GM18867 (cell line): ENCODE results near the gene ITM2C.

Experiments used
- ATAC-seq: cut with Tn5 transposase; IDR thresholded peaks from one replicate; pipeline ENCODE4 v1.9.1; 2021; ENCODE audit warnings: mild to moderate bottlenecking, moderate library complexity; ENCODE audit not compliant: unreplicated experiment

Gene ITM2C

DNA sequence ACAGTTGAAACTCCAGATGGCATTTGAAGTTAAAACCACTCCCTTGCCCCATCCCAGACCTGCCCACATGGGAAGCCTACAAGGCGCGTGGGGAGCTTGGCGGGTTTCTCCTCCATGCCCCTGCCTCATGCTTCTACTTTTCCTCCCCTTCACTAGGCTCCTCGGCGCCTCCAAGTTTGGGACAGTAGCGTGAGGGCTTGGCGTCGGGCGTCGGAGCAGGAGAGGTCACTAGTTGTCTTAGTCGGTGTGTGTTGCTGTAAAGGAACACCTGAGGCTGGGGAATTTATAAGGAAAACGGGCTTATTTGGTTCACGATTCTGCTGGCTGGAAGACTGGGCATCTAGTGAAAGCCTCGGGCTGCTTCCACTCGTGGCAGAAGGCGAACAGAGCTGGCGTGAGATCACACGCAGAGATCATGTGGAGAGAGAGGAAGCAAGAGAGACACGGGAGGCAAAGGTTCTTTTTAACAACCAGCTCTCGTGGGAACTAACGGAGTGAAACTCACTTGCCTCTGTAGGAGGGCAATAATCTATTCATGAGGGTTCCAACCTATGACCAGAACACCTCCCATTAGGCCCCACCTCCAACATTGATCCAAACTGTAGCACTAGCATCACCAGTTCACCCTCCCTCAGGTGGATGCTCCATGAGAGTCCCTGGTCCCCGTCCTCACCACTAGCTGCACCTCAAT lies 25.3 kb downstream of the ITM2C start:
- no peak for ATAC-seq

GRCh38 chr2:230890646-230891045 lies 25.9 kb downstream of the ITM2C start:
- no peak for ATAC-seq

DNA sequence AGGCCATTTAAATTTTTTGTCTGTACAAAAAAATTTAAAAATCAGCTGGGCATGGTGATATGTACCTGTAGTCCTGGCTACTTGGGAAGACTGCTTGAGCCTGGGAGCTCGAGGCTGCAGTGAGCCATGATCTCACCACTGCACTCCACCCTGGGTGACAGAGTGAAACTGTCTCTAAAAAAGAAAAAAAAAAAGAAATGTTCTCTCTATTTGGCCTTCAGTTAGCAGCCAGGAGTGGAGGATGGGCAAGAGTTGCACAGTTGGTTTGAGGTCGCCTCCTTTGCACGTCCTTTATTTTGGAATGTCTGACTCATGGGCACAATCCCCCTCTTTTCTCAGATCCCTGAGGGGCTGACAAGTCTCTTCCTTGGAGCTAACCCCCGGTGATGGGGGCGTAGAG lies 26.3 kb downstream of the ITM2C start:
- no peak for ATAC-seq

DNA sequence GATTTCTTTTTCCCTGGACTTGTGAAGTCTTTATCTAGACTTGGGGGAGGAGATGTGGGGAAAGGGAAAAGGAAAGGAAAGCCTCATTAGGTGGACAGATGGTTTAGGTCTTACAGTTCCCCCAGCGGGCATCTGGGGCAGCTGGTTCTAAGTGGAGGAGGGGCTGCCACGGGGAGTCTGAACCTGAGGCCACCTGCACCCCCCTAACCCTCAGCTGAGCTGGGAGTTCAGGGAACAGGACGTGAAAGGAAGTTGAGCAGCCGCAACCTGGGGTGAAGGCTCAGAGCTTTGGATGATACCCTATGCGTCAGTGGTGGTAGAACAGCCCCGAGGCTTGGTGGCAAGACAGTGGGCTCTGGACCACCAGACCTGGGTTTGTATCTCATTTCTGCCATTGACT lies 26.8 kb downstream of the ITM2C start:
- ATAC-seq, result no peak

DNA sequence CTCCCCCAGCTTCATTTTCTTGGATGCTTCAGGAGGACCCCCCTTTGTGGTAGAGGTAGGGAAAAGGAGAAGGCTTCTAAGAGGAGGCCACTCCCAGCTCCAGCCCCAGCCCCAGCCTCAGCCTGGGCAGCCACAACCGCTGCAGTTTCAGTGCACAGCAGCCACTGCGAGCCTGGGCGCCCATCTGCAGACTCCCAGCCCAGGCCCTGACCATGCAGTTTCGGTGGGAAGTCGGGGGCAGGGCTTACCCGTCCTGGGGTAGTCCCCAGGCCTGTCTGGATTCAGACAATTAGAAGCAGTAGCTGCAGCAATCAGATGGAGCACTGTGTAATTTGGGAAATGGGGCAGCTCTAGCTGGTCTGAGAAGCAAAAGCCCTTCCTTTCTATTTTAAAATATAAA lies 28.6 kb downstream of the ITM2C start:
- ATAC-seq, result no peak

DNA sequence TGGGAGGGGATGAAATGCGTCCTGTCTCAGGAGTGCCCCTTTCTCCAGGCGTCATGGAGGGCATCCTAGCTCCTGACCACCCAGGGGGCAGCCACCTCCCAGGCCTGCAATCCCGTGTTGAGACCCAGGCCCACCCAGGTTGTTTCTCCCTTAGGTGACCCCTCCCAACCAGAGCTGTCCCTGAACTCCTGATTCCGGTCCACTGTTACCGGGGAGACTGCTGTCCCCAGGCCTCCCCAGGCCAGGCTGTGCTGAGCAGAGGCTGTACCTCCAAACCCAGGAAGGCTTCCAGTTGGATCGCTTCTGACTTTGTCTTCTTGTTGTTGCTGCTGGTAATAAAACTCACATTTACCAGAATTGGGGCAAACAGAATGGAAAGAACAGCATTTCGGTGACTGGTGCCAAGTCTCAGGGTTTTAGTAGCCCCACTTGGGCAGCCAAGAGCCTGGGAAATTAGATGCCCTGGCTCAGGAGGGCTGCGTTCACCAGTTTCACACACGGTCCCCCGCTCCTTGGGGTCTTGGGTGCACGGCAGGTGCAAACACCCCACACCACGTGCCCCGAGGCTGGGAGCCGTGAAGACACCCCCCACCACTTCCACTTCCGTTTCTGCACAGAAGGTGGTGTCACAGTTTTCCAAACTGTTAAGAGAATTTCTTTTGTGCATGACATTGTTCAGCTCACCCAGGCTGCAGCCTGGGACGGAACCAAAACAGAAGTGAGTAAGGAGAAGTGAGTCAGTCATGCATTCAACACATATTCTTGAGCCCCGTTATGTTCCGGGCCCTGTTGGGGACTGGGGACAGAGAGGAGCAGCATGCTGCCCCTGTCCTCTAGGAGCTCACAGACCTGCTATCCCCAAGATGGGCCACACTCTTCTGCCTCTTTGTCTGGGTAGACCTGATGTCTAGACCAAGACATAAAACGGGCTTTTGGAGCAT lies 29.4 kb downstream of the ITM2C start:
- ATAC-seq, result peak; percentile 50

GRCh38 chr2:230895536-230896345 lies 31.0 kb downstream of the ITM2C start:
- ATAC-seq, result no peak

GRCh38 chr2:230896346-230897115 lies 31.8 kb downstream of the ITM2C start:
- no peak for ATAC-seq

GRCh38 chr2:230898016-230898712 lies 33.4 kb downstream of the ITM2C start:
- ATAC-seq, result no peak

- ATAC-seq, result no peak
These were observed 34.0 kb downstream of the ITM2C start for GRCh38 chr2:230898713-230899091.

DNA sequence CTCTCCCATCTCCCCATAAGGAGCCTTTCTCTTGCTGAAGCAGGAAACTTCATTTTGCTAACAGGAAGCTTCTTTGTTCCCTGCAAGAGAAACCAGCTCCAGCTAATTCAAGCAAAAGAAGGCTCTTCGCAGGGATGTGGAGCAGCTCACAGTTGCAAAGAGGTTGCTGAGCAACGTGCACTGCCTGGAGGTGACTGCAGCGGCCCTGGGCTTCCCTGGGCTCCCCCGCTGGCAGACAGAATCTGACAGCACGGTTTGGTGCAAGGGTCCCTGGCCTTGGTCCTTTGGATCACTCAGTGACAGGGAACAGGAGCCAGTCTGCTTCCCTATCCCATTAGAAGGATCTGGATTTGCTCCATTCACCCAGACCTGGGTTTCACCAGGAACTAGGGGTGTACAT lies 34.5 kb downstream of the ITM2C start:
- no peak for ATAC-seq

- no peak for ATAC-seq
These were observed 35.0 kb downstream of the ITM2C start for GRCh38 chr2:230899786-230900185.

GRCh38 chr2:230900336-230900995 lies 35.7 kb downstream of the ITM2C start:
- no peak for ATAC-seq

DNA sequence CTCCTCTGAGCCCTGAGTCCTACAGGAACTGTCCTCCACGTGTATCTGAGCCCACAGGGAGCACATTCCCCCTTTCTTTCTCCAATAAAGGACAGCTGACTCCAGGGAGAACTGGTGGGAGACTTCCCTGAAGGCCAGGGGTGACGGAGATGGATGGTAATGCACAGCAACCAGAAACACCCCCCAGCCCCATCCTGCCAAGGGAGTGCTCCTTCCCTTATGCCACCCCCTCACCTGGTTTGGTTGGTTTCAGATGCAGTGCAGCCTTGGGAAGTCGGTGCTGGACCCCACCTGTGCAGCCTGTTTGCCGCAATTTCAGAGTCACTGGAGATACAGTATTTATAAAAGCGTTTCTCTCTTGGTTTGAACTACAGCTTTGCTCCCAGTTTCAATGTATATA lies 36.3 kb downstream of the ITM2C start:
- no peak for ATAC-seq

DNA sequence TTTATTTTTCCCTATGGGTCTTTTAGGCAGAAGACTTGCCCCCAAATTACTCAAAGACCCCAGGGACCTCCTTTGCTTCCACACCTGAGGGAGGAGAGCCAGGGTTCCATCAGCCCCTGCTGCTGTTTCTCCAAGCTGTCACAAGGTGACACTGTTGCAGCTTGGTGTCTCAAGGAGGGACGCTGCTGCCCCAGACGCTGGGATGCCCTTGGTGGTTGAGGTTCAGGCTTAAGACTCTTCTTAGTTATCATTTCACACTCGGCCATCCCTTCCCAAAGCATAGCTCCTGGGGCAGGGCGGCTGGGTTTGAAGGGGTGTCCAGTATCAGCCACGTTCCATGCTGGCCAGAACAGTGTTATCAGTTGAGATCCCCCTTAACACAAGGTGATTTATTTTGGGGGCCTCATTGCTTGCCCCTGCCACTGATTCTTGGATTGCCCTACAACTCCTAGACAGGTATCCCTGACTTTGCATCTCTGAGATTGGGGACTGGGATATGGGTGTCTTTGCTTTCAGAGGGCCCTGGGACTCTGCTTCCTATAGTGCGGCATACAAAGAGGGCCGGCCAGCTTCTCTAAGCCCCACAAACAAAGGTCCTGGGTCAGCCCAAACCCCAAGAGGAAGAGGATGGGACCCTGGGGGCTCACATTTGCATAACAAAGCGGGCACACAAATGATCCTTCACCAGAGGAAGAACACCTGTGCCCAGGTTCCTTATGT lies 37.6 kb downstream of the ITM2C start:
- ATAC-seq, result peak; percentile 66

- no peak for ATAC-seq
These were observed 38.7 kb downstream of the ITM2C start for GRCh38 chr2:230903231-230904150.

DNA sequence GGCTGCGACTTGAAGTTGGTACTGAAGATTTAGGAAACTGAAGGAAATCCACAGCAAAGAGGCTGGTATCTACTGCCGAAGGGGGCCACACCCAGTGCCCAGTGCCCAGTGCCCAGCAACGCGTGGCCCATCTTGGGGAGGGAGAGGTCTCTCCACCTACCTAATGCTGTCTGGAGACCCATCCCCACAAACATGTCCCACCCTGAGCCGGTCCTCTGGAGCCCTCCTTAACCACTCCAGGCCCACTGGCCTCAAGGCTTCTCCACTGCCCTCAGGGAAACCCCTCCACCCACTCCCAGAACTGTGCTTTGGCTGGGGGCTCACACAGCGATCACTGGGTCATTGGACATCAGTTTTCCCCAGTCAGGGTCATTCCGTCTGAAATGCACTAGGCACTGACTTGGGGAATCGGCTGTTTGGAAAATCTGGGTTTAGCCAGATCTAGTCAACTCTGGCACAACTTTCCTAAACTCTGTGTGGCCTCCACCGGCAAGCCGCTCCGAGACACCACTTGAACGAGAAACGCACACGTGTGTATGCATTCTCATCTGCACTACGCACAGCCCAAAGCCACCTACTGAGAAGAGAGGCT lies 40.2 kb downstream of the ITM2C start:
- ATAC-seq, result no peak
